HG03196 (cell line): Measurements from ENCODE around the gene LPGAT1.
"Not testable (repeated sequence)": the region's sequence is repeated elsewhere in the genome, so short reads cannot be mapped to it uniquely, and the experiment has no call there.

Source experiments
- ATAC-seq: cut with Tn5 transposase; IDR thresholded peaks from one replicate; pipeline ENCODE4 v1.9.1; 2021; ENCODE audit not compliant: unreplicated experiment

The LPGAT1 gene

GRCh38 chr1:211736351-211736915, 94.1 kb downstream of the LPGAT1 start:
- no peak for ATAC-seq

GRCh38 chr1:211735208-211736170, 95.1 kb downstream of the LPGAT1 start:
- no peak for ATAC-seq

- ATAC-seq = no peak
These were observed 95.8 kb downstream of the LPGAT1 start for GRCh38 chr1:211734791-211735190.

GRCh38 chr1:211734359-211734758, 96.2 kb downstream of the LPGAT1 start:
- ATAC-seq = no peak

GRCh38 chr1:211732293-211732980, 98.1 kb downstream of the LPGAT1 start:
- no peak for ATAC-seq

- no peak for ATAC-seq
These were observed 98.9 kb downstream of the LPGAT1 start for GRCh38 chr1:211731456-211732292.

GRCh38 chr1:211730347-211730746, 100.2 kb downstream of the LPGAT1 start:
- no peak for ATAC-seq

- no peak for ATAC-seq
These were observed 101.3 kb downstream of the LPGAT1 start for GRCh38 chr1:211729238-211729637.

- no peak for ATAC-seq
These were observed 104.0 kb downstream of the LPGAT1 start for GRCh38 chr1:211726467-211726995.

- no peak for ATAC-seq
These were observed 105.8 kb downstream of the LPGAT1 start for GRCh38 chr1:211724687-211725196.

- ATAC-seq = no peak
These were observed 107.3 kb downstream of the LPGAT1 start for GRCh38 chr1:211723273-211723672.

- no peak for ATAC-seq
These were observed 108.0 kb downstream of the LPGAT1 start for GRCh38 chr1:211722277-211723175.

- not testable (repeated sequence) for ATAC-seq
These were observed 114.0 kb downstream of the LPGAT1 start for GRCh38 chr1:211716555-211716954.

GRCh38 chr1:211715971-211716370, 114.6 kb downstream of the LPGAT1 start:
- no peak for ATAC-seq

- no peak for ATAC-seq
These were observed 116.4 kb downstream of the LPGAT1 start for GRCh38 chr1:211714154-211714553.

- ATAC-seq = no peak
These were observed 117.3 kb downstream of the LPGAT1 start for GRCh38 chr1:211713231-211713630.

GRCh38 chr1:211711315-211711705, 119.3 kb downstream of the LPGAT1 start:
- ATAC-seq = no peak

- ATAC-seq = no peak
These were observed 119.8 kb downstream of the LPGAT1 start for GRCh38 chr1:211710566-211711314.

- no peak for ATAC-seq
These were observed 121.6 kb downstream of the LPGAT1 start for GRCh38 chr1:211708926-211709325.
